HG03378 (cell line): ENCODE results near the gene IGFL2.
"Not testable (repeated sequence)": the region's sequence is repeated elsewhere in the genome, so short reads cannot be mapped to it uniquely, and the experiment has no call there.

Source experiments
- ATAC-seq: cut with Tn5 transposase; IDR thresholded peaks from one replicate; pipeline ENCODE4 v1.9.1; 2021; ENCODE audit warnings: mild to moderate bottlenecking, moderate library complexity; ENCODE audit not compliant: unreplicated experiment

Gene IGFL2

GRCh38 chr19:46186717-46187101 lies 38.7 kb downstream of the IGFL2 start:
- ATAC-seq: no peak

DNA sequence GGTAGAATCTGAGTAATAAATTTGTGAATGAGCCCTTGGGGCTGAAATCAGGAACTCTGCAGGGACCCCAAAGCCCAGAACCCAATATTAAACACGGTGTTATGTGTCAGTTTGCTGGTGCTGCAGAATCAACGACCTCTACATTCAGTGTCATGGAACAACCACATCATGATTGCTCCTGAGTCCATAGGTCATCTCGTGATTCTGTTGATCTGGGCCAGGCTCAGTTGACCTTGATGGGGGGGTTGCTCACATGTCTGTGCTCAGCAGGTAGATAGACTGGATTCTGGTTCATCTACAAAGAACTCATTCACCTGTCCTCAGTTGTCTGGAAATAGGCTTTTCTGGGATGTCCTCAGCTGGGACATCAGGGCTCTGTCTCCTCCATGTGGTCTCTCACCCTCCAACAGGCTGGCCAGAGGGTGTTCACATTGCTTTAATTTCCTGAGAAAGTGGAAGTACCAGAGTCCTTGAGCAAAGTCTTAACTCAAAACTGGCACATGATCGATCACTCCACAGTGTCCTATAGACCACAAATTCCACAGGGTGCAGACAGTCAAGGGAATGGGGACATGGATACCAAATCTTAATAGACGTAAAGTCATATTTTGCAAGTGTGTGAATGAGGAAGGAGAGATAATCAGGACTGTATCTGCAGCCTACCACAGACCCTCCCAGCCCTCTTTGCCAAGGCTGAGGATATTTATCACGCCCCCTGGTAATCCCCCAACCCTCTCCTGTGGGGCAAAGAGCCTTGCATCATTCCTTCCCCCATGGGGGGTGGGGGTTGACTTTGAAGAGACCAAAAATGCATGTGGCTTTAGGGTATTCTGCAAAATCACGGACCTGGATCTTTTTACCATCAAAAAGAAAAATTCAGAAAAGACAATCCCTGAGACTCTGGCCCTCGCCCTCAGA lies 42.2 kb downstream of the IGFL2 start:
- no peak for ATAC-seq

DNA sequence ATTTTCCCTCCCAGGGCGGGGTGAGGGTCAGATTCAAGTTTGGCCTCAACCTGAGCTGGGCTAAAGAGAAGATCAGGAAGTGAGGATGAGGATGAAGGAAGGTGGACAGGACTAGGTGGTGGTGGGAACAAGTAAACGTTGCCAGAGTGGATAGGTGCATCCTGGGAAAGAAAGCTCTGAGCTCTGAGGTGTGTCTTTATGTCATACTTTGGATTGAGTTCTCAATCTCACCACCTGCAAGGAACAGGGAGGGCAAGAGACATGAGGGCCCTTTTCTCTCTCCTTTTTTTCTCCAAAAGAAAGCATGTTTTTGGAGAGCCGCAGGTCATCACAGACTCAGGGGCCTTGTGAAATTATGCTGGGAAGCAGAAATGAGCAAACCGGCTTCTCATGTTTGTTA lies 43.3 kb downstream of the IGFL2 start:
- ATAC-seq: no peak

DNA sequence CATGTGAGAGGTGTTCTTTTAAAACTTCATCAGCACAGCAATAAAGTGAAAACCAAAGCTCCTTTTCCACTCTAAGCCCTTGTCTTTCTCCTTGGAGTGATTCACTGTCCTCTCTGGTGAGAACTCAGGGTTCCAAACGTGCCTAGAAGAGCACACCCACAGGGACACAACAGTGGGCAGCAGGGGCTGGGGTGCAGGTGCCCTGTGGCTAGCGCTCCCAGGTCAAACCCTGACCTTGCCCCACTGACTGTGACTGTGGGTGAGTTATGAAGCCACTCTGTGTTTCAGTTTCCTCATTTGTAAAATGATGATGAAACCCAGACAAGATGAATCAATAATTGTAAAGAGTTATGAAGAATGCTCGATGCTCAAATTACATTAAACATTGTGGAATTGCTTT lies 43.9 kb downstream of the IGFL2 start:
- no peak for ATAC-seq

- not testable (repeated sequence) for ATAC-seq
Observed at GRCh38 chr19:46192626-46192991, 44.6 kb downstream of the IGFL2 start.

DNA sequence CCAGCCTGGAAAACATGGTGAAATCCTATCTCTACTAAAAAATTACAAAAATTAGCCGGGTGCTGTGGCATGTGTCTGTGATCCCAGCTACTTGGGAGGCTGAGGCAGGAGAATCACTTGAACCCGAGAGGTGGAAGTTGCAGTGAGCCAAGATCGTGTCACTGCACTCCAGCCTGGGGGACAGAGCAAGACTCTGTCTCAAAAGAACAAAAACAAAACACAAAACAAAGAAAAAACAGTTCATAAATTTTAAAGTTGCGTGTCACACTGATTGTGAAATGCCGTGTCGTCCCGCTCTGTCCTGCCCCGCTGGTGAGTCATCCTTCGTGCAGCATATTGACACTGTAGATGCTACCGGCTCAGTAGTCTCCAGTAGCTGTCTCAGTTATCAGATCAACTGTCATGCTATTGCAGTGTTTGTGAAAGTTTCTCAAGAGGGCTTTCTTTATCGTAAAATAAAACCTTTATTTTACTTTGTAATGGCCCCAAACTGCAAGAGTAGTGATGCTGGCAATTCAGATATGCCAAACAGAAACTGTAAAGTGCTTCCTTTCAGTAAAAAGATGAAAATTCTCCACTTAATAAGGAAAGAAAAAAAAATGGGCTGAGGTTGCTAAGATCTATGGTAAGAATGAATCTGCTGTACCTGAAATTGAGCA lies 45.1 kb downstream of the IGFL2 start:
- ATAC-seq: no peak

GRCh38 chr19:46193678-46194077 lies 45.6 kb downstream of the IGFL2 start:
- no peak for ATAC-seq

GRCh38 chr19:46195104-46195503 lies 47.1 kb downstream of the IGFL2 start:
- no peak for ATAC-seq

- ATAC-seq: not testable (repeated sequence)
Observed at GRCh38 chr19:46195919-46196318, 47.9 kb downstream of the IGFL2 start.

DNA sequence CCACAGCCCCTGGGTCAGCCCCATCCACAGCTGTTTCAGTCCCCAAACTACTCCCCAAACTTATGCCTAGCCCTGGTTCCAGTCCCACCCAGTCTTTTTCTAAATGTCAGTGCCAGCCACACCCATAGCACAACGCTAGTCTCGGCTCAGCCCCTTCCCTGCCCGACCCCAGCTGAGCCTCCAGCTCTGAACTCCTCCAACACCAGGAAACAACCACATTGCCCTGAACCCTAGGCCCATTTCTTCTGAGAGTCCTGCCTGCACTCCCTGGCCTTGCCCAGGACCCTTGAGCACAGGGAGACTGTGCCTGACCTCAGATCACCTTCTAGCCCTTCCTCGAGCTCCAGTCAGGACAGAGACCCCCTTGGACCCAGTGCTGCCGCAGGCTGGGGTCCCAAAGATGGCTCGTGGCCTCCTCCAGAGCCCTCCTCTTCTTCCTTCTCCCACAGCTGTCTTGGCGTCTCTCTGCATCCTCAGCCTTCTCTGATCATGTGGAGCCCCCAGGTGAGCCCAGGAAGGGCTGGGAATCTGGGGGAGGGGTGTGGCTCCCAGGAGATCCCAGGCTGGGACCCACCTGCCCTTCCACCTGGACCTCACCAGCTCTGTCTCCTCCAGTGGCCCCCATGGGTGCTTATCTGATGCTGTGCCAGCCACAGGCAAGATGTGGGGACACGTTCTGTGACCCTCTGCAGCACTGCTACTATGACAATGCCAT lies 48.5 kb downstream of the IGFL2 start:
- ATAC-seq: no peak

DNA sequence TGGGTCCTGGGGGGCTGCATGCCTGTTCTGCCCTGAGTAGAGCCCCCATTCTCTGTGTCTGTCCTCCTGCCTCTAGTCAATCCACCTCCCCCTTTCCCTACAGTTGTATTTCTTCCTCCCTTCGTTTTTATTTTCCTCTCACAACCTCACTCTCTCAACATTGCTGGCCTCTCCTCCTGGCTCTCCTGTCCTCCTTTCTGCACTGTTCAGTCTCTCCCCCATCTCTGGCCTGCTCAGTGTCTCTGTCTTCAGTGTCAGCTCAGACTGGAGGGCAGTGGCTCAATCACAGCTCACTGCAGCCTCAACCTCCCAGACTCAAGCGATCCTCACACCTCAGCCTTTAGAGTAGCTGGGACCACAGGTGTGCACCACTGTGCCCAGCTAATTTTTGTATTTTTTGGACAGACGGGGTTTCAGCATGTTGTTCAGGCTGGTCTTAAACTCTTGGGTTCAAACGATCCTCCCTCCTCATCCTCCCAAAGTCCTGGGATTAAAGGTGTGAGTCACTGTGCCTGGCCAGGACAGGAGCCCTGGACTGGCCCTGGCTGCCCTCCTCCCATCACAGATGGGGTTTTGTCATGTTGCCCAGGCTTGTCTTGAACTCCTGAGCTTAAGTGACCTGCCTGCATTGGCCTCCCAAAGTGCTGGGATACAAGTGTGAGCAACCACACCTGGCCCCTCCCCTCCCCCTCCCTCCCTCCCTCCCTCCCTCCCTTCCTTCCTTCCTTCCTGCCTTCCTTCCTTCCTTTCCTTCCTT lies 49.5 kb downstream of the IGFL2 start:
- ATAC-seq: no peak

DNA sequence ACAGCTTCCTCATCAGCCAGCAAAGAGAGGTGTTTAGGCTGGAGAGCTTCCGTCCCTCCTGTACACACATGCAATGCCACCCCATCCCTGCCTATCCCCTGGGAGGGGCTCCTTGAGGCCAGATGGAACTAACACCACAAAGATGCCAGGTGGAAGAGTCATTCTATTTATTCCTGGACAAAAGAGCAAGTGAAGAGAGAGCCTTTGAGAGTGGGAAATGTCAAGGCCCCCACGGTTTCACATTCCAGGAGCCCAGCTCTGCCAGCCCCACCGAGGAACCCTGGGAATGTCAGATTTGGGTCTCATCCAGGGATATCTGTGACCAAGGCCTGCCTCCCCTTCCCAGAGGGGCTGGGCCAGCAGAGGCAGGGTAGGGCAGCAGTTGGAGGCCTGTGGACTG lies 50.7 kb downstream of the IGFL2 start:
- no peak for ATAC-seq

- ATAC-seq: no peak
Observed at GRCh38 chr19:46201454-46202310, 53.6 kb downstream of the IGFL2 start.

DNA sequence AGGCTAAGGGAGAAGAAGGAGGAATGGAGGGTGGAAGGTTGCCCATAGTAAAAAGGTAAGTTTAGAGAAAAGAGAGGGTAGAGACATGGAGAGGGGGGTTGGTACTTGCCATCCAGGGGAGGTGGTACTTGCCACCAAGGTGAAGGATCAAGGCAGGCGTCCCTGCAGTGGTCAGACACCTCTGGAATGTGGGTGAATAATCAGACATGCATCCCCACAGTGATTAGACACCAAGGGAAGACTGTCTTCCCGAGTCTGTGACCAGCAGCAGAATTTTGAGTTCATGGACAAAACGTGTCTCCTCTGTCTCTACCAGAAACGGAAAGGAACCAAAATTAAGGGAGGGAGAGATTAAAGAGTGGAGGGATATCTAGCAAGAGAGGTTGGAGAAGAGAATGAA lies 54.4 kb downstream of the IGFL2 start:
- no peak for ATAC-seq

DNA sequence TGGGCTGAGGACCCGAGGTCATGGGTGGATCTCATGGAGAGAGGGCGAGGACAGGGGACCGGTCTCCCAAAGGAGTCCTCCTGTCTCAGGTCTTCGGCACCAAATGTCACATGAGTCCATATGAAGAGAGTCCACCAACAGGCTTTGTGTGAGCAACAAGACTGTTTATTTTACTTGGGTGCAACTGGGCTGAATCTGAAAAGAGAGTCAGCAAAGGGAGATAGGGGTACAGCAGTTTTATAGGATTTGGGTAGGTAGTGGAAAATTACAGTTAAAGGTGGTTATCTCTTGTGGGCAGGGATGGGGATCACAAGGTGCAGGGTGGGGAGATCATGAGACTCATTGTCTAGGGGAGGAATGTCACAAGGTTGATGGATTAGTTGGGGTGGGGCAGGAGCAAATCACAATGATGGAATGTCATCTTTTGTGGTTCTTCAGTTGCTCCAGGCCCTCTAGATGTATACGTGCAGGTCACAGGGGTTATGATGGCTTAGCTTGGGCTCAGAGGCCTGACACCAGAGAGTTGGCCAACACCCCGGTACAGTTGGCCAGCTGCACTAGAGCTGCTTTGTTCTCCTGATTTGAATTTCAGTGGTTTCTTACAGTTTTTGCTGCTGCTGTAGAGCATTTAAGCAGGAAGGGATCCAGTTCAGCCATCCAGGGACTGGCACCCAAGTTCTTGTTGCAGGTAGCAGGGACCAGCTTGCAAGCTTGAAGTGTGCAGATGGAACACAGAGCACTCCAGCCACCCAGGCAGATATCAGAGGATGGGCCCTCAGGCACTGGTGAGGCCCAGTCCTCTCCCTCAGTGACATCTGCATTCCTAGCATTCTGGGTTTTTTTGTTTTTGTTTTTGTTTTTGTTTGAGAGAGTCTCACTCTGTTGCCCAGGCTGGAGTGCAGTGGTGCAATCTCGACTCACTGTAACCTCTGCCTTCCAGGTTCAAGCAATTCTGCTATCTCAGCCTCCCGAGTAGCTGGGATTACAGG lies 55.1 kb downstream of the IGFL2 start:
- ATAC-seq: no peak

DNA sequence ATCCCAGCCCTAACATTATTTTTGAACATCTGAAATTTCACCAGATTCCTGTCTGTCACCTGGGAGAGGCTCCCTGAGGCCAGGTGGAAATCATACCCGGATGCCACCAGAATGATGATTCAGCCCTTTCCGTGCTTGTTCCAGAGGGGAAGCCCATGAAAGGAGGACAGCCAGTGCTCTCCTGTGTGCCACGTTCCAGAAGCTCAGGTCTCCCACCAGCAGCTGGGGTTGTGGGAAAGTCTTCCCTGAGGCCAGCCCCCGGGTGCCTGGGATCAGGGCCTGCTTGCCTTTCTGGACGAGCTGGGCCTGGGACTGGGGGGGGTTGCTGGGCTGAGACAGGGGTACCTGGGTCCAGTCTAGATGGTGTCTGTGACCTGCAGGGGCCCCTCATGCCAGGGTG lies 56.0 kb downstream of the IGFL2 start:
- no peak for ATAC-seq

- no peak for ATAC-seq
Observed at GRCh38 chr19:46205183-46205984, 57.3 kb downstream of the IGFL2 start.

GRCh38 chr19:46206176-46206575 lies 58.1 kb downstream of the IGFL2 start:
- no peak for ATAC-seq
